D341Med (cell line): Measurements from ENCODE around the gene GDF9.
A peak's percentile ranks its signal among the peaks of the same experiment; 100 is the strongest.

Experiments
- DNase-seq: peaks from one replicate; pipeline ENCODE4 v3.0.0; 2012; ENCODE audit warnings: low spot score

Gene GDF9

GRCh38 chr5:132836852-132837251 lies 29.4 kb downstream of the GDF9 start:
- DNase-seq: no peak

GRCh38 chr5:132834057-132834456 lies 32.2 kb downstream of the GDF9 start:
- no peak for DNase-seq

- DNase-seq: no peak
Observed at GRCh38 chr5:132832612-132833011, 33.7 kb downstream of the GDF9 start.

- DNase-seq: no peak
Observed at GRCh38 chr5:132831095-132831860, 35.0 kb downstream of the GDF9 start.

GRCh38 chr5:132830436-132831094 lies 35.7 kb downstream of the GDF9 start, which contains the start of gene SHROOM1:
Gene SHROOM1 (minus strand): TSS chr5:132830647. CDS start chr5:132826140, 4,507 bp downstream.
- DNase-seq: no peak

GRCh38 chr5:132829742-132830435 lies 36.4 kb downstream of the GDF9 start:
- DNase-seq: peak; percentile 93

GRCh38 chr5:132828846-132829494 lies 37.3 kb downstream of the GDF9 start:
- no peak for DNase-seq

GRCh38 chr5:132827943-132828673 lies 38.2 kb downstream of the GDF9 start:
- no peak for DNase-seq

GRCh38 chr5:132826424-132827082 lies 39.7 kb downstream of the GDF9 start:
- DNase-seq: no peak

- DNase-seq: no peak
Observed at GRCh38 chr5:132825834-132826391, 40.4 kb downstream of the GDF9 start.

- no peak for DNase-seq
Observed at GRCh38 chr5:132825033-132825833, 41.0 kb downstream of the GDF9 start.

- DNase-seq: no peak
Observed at GRCh38 chr5:132824426-132824825, 41.8 kb downstream of the GDF9 start.

- DNase-seq: no peak
Observed at GRCh38 chr5:132823481-132824050, 42.7 kb downstream of the GDF9 start.

- DNase-seq: no peak
Observed at GRCh38 chr5:132822650-132823480, 43.4 kb downstream of the GDF9 start.

- DNase-seq: no peak
Observed at GRCh38 chr5:132821791-132822190, 44.5 kb downstream of the GDF9 start.

- no peak for DNase-seq
Observed at GRCh38 chr5:132821350-132821749, 44.9 kb downstream of the GDF9 start.

- DNase-seq: peak; percentile 85
Observed at GRCh38 chr5:132820162-132820754, 46.0 kb downstream of the GDF9 start.

- DNase-seq: no peak
Observed at GRCh38 chr5:132819468-132819867, 46.8 kb downstream of the GDF9 start.
